Bronchial epithelial cell (primary cell): ENCODE results near the gene NCOA4. TPM values are rescaled to one million over a fixed set of nuclear protein-coding genes. Genes with fewer than 3 reads are reported as not detected.
A peak's percentile ranks its signal among the peaks of the same experiment; 100 is the strongest.
"Not testable (repeated sequence)": the region's sequence is repeated elsewhere in the genome, so short reads cannot be mapped to it uniquely, and the experiment has no call there.

Source experiments
- DNase-seq: peaks from one replicate; pipeline ENCODE4 v3.0.0-alpha.2; 2010; ENCODE audit warnings: low read depth
- FAIRE-seq: peaks from 2 replicates; lab custom pipeline; 2011; peaks lifted over from hg19 to GRCh38; lab: Jason Lieb, UNC
- H3K27me3 ChIP-seq: 2 replicates; pipeline ENCODE4 v1.5.1; 2011; ENCODE audit warnings: low read length; ENCODE audit not compliant: control insufficient read depth, insufficient read depth
- H3K36me3 ChIP-seq: 2 replicates; pipeline ENCODE4 v1.5.1; 2011; ENCODE audit warnings: low read length; ENCODE audit not compliant: control insufficient read depth, insufficient read depth
- H3K4me3 ChIP-seq: 2 replicates; pipeline ENCODE4 v1.5.1; 2011; ENCODE audit warnings: mild to moderate bottlenecking, low read depth, low read length, control low read depth
- total RNA-seq: library from RNA; depleted of rRNA; stranded (reverse); fragments of >200 nt; gene quantifications from 2 replicates; pipeline ENCODE4 v1.2.1, GENCODE V29; 2014

The NCOA4 gene
- total RNA-seq, 1 donor from 2014 or later = 150 TPM

DNA sequence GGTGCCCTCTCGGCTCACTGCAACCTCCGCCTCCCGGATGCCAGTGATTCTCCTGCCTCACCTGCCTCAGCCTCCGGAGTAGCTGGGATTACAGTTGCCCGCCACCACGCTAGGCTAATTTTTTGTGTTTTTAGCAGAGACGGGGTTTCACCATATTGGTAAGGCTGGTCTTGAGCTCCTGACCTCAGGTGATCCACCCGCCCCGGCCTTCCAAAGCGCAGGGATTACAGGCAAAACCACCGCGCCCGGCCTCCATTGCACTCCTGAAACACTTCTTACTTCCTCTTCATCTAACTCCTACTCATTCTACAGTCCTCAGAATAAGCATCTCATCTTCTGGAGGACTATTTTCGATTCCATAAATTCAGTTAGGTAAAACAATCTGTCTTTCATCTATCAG lies 59.4 kb downstream of the NCOA4 start:
- not testable (repeated sequence) for H3K36me3 ChIP-seq, FAIRE-seq, DNase-seq, H3K27me3 ChIP-seq
- peak overlapping the region; percentile 65 for H3K4me3 ChIP-seq

DNA sequence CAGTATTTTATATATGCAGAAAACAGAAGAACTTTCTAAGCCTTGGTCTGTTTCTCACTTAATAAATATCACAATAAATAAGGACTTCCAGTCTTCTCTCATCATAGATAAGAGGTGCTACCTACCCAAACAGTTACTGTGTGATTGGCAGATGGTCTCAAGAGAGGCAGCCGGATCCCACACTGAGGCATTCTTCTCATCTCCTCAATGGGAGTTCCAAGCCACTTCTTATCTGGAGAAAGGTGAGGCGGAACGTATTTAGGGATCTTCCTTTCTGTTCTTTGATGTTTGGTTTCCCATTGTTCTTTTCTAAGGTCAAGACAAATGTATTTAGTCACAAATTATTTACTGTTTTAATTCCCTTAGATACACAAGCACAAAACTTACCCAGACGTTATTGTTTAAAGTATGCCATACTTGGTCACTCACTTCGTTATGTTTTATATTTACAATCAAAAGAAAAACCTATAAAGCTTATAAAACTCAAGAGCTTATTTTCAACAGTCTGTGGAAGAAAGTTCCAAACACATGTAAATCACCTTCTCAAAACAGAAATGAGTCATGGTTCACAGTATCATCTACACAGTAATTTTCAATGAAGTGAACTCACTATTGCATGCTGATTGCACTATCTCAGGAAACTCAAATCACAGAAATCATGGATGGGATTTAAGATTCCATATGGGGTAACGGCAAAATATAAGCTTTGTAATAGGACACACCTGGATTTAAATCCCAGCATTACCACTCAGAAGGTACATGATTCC lies 67.6 kb downstream of the NCOA4 start:
- not testable (repeated sequence) for H3K4me3 ChIP-seq, H3K27me3 ChIP-seq, H3K36me3 ChIP-seq, DNase-seq, FAIRE-seq

DNA sequence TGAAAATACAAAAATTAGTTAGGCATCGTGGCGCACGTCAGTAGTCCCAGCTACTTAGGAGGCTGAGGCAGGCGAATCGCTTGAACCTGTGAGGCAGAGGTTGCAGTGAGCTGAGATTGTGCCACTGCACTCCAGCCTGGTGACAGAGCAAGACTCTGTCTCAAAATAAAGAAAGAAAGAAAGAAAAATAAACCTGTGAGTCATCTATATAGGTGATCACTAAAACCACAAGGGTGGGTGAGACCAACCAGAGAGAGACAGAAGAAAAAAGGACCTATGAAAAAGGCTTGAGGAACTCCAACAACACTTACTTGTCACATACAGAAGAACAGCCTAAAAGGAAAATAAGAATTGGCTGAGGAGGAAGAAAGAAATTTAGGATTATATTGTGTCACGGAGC lies 72.5 kb downstream of the NCOA4 start:
- FAIRE-seq, H3K27me3 ChIP-seq, H3K4me3 ChIP-seq, DNase-seq, H3K36me3 ChIP-seq: not testable (repeated sequence)

GRCh38 chr10:45956634-45957033 lies 73.8 kb downstream of the NCOA4 start:
- not testable (repeated sequence) for DNase-seq, H3K36me3 ChIP-seq, FAIRE-seq, H3K27me3 ChIP-seq, H3K4me3 ChIP-seq

Other genes starting within 250 kb of the NCOA4 start
- 5.3 and 5.9 TPM in 2 replicates for gene AGAP4, start 183.1 kb downstream of the NCOA4 start, total RNA-seq
- gene TIMM23, start 58.1 kb downstream of the NCOA4 start, total RNA-seq = 86.4 and 114 TPM in 2 replicates
- 1.1 and 16.4 TPM in 2 replicates for gene MSMB, start 15.6 kb upstream of the NCOA4 start, total RNA-seq